ENCODE results near the gene MTCH1. TPM values are rescaled to one million over a fixed set of nuclear protein-coding genes. Genes with fewer than 3 reads are reported as not detected.

The MTCH1 gene
- total RNA-seq, 1 experiment from 2014 or later: 178 TPM

- no peaks in the 10 kb centered on the region for H3K9me3 ChIP-seq
- peaks cover 16% of the 10 kb centered on the region for H3K4me1 Mint-ChIP-seq (ENCODE audit: low read depth, unreplicated experiment)
- no peak overlapping the region for H3K27ac Mint-ChIP-seq (ENCODE audit: unreplicated experiment)
- H3K27me3 ChIP-seq (replicated peaks; ENCODE audit: control insufficient read depth, insufficient read depth, low read length): no peaks in the 10 kb centered on the region
- ChIA-PET CTCF (interaction anchor here (0.8 to 3.0 kb wide), 47 partner anchors 10 to 257 kb away, joined by 3 to 81 read pairs (median 4); partner anchors contain the start of genes C6orf89, FGD2, MTCH1 and PIM1), POLR2A (interaction anchor here (0.6 to 1.7 kb wide), 4 partner anchors 18 to 145 kb away, joined by 3 to 11 read pairs (median 6); partner anchors contain the start of gene MTCH1)
- H3K36me3 Mint-ChIP-seq (ENCODE audit: insufficient read depth, unreplicated experiment): no peaks in the 10 kb centered on the region
- DNase-seq: no peak
- H3K4me3 Mint-ChIP-seq (ENCODE audit: unreplicated experiment): no peak overlapping the region
- intact Hi-C loops (cut with micrococcal nuclease; ENCODE audit: unreplicated experiment): loop anchor here (1.0 to 5.0 kb wide), 7 partner anchors 31 to 251 kb away; partner anchors contain the start of genes C6orf89 and MTCH1
- peaks cover 8% of the 10 kb centered on the region for H3K4me1 ChIP-seq
- H3K4me3 ChIP-seq (ENCODE audit: low read depth, low read length): no peak overlapping the region
- H3K27me3 Mint-ChIP-seq (ENCODE audit: insufficient read depth, unreplicated experiment): no peaks in the 10 kb centered on the region
- H3K9me3 Mint-ChIP-seq (ENCODE audit: unreplicated experiment): no peaks in the 10 kb centered on the region
- TF ChIP-seq CTCF (IDR thresholded peaks at IDR 0.05; ENCODE audit: insufficient read depth in 1 of 2, low read depth in 1 of 2, low read length in 1 of 2, severe bottlenecking in 1 of 2, unreplicated experiment in 1 of 2): no peak
- BruUV-seq (replicated peaks): no TSS peak
- H3K36me3 ChIP-seq (ENCODE audit: control insufficient read depth, insufficient read depth, low read length): no peaks in the 10 kb centered on the region
These were observed 31.7 kb upstream of the MTCH1 start for GRCh38 chr6:37017606-37018197.

- no peaks in the 10 kb centered on the region for H3K27me3 Mint-ChIP-seq (ENCODE audit: insufficient read depth, unreplicated experiment)
- POLR2A ChIA-PET: interaction anchor here (1.7 kb wide), 1 partner anchor 31 kb away, joined by 11 read pairs; the partner anchor contains the start of gene MTCH1
These were observed 31.0 kb upstream of the MTCH1 start for GRCh38 chr6:37016995-37017394.

GRCh38 chr6:37015532-37015931, 29.5 kb upstream of the MTCH1 start:
- Histone ChIP-seq H3K4me3 (ENCODE audit: low read depth, low read length) (no peak overlapping the region), H3K9me3 (no peaks in the 10 kb centered on the region), H3K4me1 (no peaks in the 10 kb centered on the region), H3K27me3 (replicated peaks; ENCODE audit: control insufficient read depth, insufficient read depth, low read length) (no peaks in the 10 kb centered on the region), H3K36me3 (ENCODE audit: control insufficient read depth, insufficient read depth, low read length) (no peaks in the 10 kb centered on the region)
- no TSS peak for BruUV-seq (replicated peaks)
- no peak overlapping the region for H3K27ac Mint-ChIP-seq (ENCODE audit: unreplicated experiment)
- H3K4me1 Mint-ChIP-seq (ENCODE audit: low read depth, unreplicated experiment): no peaks in the 10 kb centered on the region
- no peaks in the 10 kb centered on the region for H3K36me3 Mint-ChIP-seq (ENCODE audit: insufficient read depth, unreplicated experiment)
- H3K9me3 Mint-ChIP-seq (ENCODE audit: unreplicated experiment): no peaks in the 10 kb centered on the region
- TF ChIP-seq CTCF (IDR thresholded peaks at IDR 0.05; ENCODE audit: insufficient read depth in 1 of 2, low read depth in 1 of 2, low read length in 1 of 2, severe bottlenecking in 1 of 2, unreplicated experiment in 1 of 2): no peak
- H3K27me3 Mint-ChIP-seq (ENCODE audit: insufficient read depth, unreplicated experiment): no peaks in the 10 kb centered on the region
- H3K4me3 Mint-ChIP-seq (ENCODE audit: unreplicated experiment): no peak overlapping the region
- ChIA-PET POLR2A (no interaction called here), CTCF (no interaction called here)
- DNase-seq: no peak
- intact Hi-C loops (cut with micrococcal nuclease; ENCODE audit: unreplicated experiment): loop anchor here (5.0 kb wide), 1 partner anchor 38 kb away; no protein-coding TSS in a partner anchor

More at GRCh38 chr6:37016995-37017394, 31.0 kb upstream of the MTCH1 start:
- BruUV-seq (replicated peaks): no TSS peak
- intact Hi-C loops (cut with micrococcal nuclease; ENCODE audit: unreplicated experiment): loop anchor here (5.0 kb wide), 1 partner anchor 40 kb away; no protein-coding TSS in a partner anchor
- Mint-ChIP-seq H3K4me1 (ENCODE audit: low read depth, unreplicated experiment) (peaks cover 12% of the 10 kb centered on the region), H3K36me3 (ENCODE audit: insufficient read depth, unreplicated experiment) (no peaks in the 10 kb centered on the region), H3K9me3 (ENCODE audit: unreplicated experiment) (no peaks in the 10 kb centered on the region), H3K4me3 (ENCODE audit: unreplicated experiment) (no peak overlapping the region), H3K27ac (ENCODE audit: unreplicated experiment) (no peak overlapping the region)
- no peak for TF ChIP-seq CTCF (IDR thresholded peaks at IDR 0.05; ENCODE audit: insufficient read depth in 1 of 2, low read depth in 1 of 2, low read length in 1 of 2, severe bottlenecking in 1 of 2, unreplicated experiment in 1 of 2)
- DNase-seq: no peak
- no peaks in the 10 kb centered on the region for H3K9me3 ChIP-seq
- no peaks in the 10 kb centered on the region for H3K27me3 ChIP-seq (replicated peaks; ENCODE audit: control insufficient read depth, insufficient read depth, low read length)
- no peak overlapping the region for H3K4me3 ChIP-seq (ENCODE audit: low read depth, low read length)
- no peaks in the 10 kb centered on the region for H3K36me3 ChIP-seq (ENCODE audit: control insufficient read depth, insufficient read depth, low read length)
- CTCF ChIA-PET: interaction anchor here (1.2 to 3.0 kb wide), 5 partner anchors 16 to 251 kb away, joined by 3 to 81 read pairs (median 5); no protein-coding TSS in a partner anchor
- H3K4me1 ChIP-seq: peaks cover 2% of the 10 kb centered on the region; the same call in 1 of the 2 replicates
